Psoas muscle (tissue), 8 donors: ENCODE measurements around the gene CAMK2B. TPM values are rescaled to one million over a fixed set of nuclear protein-coding genes. Genes with fewer than 3 reads are reported as not detected.

Experiments used
- ATAC-seq, 4 donors: fragments of 200-7000 bp; cut with Tn5 transposase; one replicate each; pipeline ENCODE4 v1.9.1; 2020; ENCODE audit warnings: moderate library complexity in 3 of 4, mild to moderate bottlenecking in 2 of 4
- DNase-seq, 2 donors: peaks; one replicate each; pipeline ENCODE4 v3.0.0-alpha.2; 2020
- H3K27ac ChIP-seq: fragments of 200-600 bp; one replicate; pipeline ENCODE4 v1.8.0; 2022
- H3K27me3 ChIP-seq, 3 donors: fragments of 200-600 bp in 1 of 3; one replicate each; pipeline versions ENCODE4 v1.6.1 to v1.8.0; 2013 to 2022; ENCODE audit warnings: low read length in 2 of 3, mild to moderate bottlenecking in 2 of 3, moderate library complexity in 1 of 3; ENCODE audit not compliant: insufficient read depth in 3 of 3
- H3K36me3 ChIP-seq, 2 donors: fragments of 200-600 bp in 1 of 2; one replicate each; pipeline versions ENCODE4 v1.6.1 to v1.8.0; 2013 to 2022; ENCODE audit warnings: low read depth in 1 of 2, mild to moderate bottlenecking in 1 of 2, moderate library complexity in 1 of 2; ENCODE audit not compliant: insufficient read depth in 1 of 2
- H3K4me1 ChIP-seq: fragments of 200-600 bp; one replicate; pipeline ENCODE4 v1.8.0; 2022
- H3K4me3 ChIP-seq: fragments of 200-600 bp; one replicate; pipeline ENCODE4 v1.8.0; 2022; ENCODE audit warnings: mild to moderate bottlenecking
- H3K9me3 ChIP-seq: fragments of 200-600 bp; one replicate; pipeline ENCODE4 v1.8.0; 2022
- WGBS, 3 donors: extraction: QIAGEN DNeasy Blood & Tissue Kit; methylation state at CpG; one replicate each; pipeline versions ENCODE4 v1.1.6 to v1.1.7; 2013; 5-methylcytosine and 5-hydroxymethylcytosine counted together
- intact Hi-C, 2 donors: fragments of 100-400 bp; cut with DNase I; formaldehyde crosslinking; loops; one replicate each; pipeline versions ENCODE4 v1.11.0 to v1.14.2; 2022
- polyA plus RNA-seq, 3 donors: library from polyadenylated mRNA; stranded (reverse); fragments of 200-250 nt; gene quantifications; one replicate each; pipeline ENCODE4 v1.2.3, GENCODE V29; 2013
- total RNA-seq, 4 donors: library from RNA; stranded (reverse); fragmentation: NEBNext Ultra II Directional in 2 of 4; extraction: Animal tissue kit (Norgen Biotek cat#: 25700) in 2 of 4; gene quantifications; one replicate each; pipeline versions ENCODE4 v1.2.1 to v1.2.4, GENCODE V29; 2021 to 2023
- TF ChIP-seq, protein P1 (sequence below): fragments of 200-600 bp; IDR thresholded peaks from one replicate; pipeline ENCODE4 v1.8.0; 2022; ENCODE audit warnings: antibody characterized with exemption
- donor health status: healthy with polysubstance abuse.
- donor health status: DM: no; HTN: no; CAD: no; lungs with moderate emphysema.
- donor health status: Bipolar disorder and iron deficiency.
- donor health status: healthy.
- donor health status: DM: yes; HTN: yes; CAD: no.
- donor health status: DM: no; HTN: no; CAD: no.
- donor health status: DM: no; HTN: no; CAD: no.
- donor health status: DM: yes; HTN: yes; CAD: no.

The CAMK2B gene
- total and polyA plus RNA-seq, 7 donors = 14.5 to 81.4 (median 50.0) TPM

DNA sequence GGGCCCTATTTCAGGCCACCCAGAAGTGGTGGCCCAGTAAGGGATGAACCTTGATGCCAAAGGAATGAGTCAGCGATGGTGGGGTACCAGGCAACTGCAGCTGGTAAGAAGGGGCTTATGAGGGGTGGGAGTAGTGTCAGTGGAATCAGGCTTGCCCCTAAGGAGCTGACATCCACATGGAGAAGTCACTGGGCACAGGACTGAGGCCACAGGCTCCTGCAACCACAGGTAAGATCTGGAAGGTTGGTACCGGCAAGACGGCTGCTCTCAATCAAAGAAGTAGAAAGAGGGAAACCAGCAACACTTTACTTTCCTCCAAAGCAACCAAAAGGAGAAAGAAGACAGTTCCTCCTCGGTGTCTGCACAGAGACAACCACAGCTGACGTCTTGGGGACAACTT is 138.7 kb downstream of the CAMK2B start:
- H3K9me3 ChIP-seq = no peaks in the 10 kb centered on the region
- no peak overlapping the region for H3K27ac ChIP-seq
- H3K4me3 ChIP-seq = no peak overlapping the region
- ATAC-seq (no peak), DNase-seq (no peak)
- 86 to 93% (median 88%) methylated on average over 5 of the region's 5 CpGs for WGBS, 3 donors
- no peaks in the 10 kb centered on the region for H3K4me1 ChIP-seq
- intact Hi-C loops = no loop called here
- no peaks in the 10 kb centered on the region for H3K36me3 ChIP-seq
- TF ChIP-seq, protein P1, sequence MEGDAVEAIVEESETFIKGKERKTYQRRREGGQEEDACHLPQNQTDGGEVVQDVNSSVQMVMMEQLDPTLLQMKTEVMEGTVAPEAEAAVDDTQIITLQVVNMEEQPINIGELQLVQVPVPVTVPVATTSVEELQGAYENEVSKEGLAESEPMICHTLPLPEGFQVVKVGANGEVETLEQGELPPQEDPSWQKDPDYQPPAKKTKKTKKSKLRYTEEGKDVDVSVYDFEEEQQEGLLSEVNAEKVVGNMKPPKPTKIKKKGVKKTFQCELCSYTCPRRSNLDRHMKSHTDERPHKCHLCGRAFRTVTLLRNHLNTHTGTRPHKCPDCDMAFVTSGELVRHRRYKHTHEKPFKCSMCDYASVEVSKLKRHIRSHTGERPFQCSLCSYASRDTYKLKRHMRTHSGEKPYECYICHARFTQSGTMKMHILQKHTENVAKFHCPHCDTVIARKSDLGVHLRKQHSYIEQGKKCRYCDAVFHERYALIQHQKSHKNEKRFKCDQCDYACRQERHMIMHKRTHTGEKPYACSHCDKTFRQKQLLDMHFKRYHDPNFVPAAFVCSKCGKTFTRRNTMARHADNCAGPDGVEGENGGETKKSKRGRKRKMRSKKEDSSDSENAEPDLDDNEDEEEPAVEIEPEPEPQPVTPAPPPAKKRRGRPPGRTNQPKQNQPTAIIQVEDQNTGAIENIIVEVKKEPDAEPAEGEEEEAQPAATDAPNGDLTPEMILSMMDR = no peak
- peaks cover 0 to 4% (median 0%) of the 10 kb centered on the region in 3 donors for H3K27me3 ChIP-seq

DNA sequence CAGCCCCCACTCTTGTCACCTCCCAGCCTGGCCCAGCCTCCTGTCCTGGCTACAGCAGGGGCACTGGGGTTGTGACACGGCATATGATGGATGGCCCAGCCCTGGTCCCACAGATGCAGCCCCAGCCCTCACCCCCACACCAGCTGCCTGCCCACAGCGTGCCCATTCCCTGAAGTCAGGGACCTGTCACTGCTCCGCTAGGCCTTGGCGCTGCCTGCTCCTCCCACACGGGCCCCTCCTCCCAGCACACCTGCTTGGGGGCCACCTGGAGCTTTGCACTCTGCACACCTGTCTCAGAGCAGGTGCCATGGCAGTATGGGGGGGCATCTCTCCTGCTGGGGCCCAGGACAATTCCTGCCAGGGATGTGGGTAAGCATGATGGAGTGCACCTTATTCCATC is 139.7 kb downstream of the CAMK2B start:
- Histone ChIP-seq H3K36me3 (no peaks in the 10 kb centered on the region), H3K9me3 (no peaks in the 10 kb centered on the region), H3K4me1 (no peaks in the 10 kb centered on the region), H3K4me3 (no peak overlapping the region), H3K27me3 (peaks cover 0 to 4% (median 0%) of the 10 kb centered on the region in 3 donors), H3K27ac (no peak overlapping the region)
- ATAC-seq (no peak), DNase-seq (no peak)
- intact Hi-C loops = no loop called here
- TF ChIP-seq, protein P1 = no peak
- 68 to 73% (median 70%) methylated on average over 5 of the region's 5 CpGs for WGBS, 3 donors

DNA sequence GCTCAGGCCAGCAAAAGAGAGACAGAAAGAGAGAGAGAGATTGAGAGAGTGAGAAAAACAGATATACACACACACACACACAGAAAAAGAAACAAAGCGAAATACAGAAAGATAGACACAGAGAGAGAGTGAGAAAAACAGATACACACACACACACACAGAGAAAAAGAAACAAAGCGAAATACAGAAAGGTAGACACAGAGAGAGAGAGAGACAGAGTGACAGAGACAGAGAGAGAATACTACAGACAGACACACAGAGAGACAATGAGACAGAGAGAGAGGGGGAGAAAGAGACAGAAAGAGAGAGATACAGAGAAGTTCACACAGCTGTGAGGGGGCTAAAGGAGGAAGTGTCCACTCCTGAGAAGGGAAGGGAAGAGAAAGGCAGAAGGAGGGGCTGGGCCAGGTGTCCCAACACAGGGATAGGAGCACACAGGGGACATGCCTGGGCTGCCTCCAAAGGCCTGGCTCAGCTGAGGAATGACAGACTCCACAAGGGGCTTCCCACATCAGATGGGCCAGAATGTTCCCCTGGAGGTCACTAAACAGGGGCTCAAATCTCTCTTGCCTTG is 140.4 kb downstream of the CAMK2B start:
- 93 to 96% (median 95%) methylated on average over 2 of the region's 2 CpGs for WGBS, 3 donors
- TF ChIP-seq, protein P1 = no peak
- no peak for ATAC-seq
- no peak for DNase-seq
- Histone ChIP-seq H3K9me3 (no peaks in the 10 kb centered on the region), H3K27ac (no peak overlapping the region), H3K4me3 (no peak overlapping the region), H3K4me1 (no peaks in the 10 kb centered on the region), H3K27me3 (peaks cover 0 to 2% (median 0%) of the 10 kb centered on the region in 3 donors), H3K36me3 (no peaks in the 10 kb centered on the region)
- intact Hi-C loops = no loop called here

DNA sequence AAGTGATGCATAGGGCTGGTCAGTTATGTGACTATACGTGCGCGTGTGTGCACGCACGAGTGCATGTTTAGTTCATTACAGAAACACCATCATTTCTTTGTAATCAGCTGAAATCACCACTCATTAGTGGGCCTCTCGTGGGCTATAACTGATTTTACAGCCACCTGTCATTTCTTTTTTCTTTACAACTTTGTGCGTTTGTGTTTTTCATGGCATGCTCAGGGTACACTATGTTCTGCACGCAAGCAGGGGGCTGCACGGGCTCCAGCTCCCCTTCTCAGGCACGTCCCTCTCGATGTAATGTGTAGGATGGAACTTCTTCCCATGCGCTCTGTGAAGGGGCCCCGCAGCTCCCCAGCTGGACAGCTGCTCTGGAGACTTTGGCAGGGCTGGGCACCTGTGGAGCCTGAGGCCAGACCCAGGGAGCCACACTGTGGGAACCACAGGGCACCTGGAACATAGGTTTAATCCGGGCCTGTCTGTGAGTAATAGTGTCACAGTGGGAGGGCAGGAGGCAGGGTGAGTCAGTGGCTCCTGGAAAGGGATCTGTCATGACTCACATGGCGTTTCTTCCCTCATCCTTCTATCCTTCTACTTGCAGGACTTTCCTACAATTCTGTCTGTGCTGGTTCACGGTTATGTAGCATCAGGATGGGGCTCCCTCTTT is 141.1 kb downstream of the CAMK2B start:
- intact Hi-C loops = no loop called here
- TF ChIP-seq, protein P1 = no peak
- ATAC-seq (peak in 3 of 4 donors; percentile 57 to 79 (median 75)), DNase-seq (no peak)
- WGBS, 3 donors = 66 to 72% (median 69%) methylated on average over 16 of the region's 16 CpGs
- H3K27me3 ChIP-seq = peaks cover 0 to 2% (median 0%) of the 10 kb centered on the region in 3 donors
- H3K4me3 ChIP-seq = no peak overlapping the region
- no peak overlapping the region for H3K27ac ChIP-seq
- H3K9me3 ChIP-seq = no peaks in the 10 kb centered on the region
- no peaks in the 10 kb centered on the region for H3K4me1 ChIP-seq
- no peaks in the 10 kb centered on the region for H3K36me3 ChIP-seq
